Subcutaneous adipose tissue (tissue), 4 donors: Measurements from ENCODE around the gene MAMDC2. TPM values are rescaled to one million over a fixed set of nuclear protein-coding genes. Genes with fewer than 3 reads are reported as not detected.

Experiments used
- total RNA-seq, 4 donors: library from RNA; depleted of rRNA; stranded (reverse); fragments of >200 nt; gene quantifications; one replicate each; pipeline ENCODE4 v1.1.0, GENCODE V29; 2016
- TF ChIP-seq, protein P1 (sequence below): fragments of 450-650 bp; IDR thresholded peaks from one replicate; pipeline ENCODE4 v1.5.1; 2016; ENCODE audit warnings: low read depth, mild to moderate bottlenecking, control low read depth, antibody characterized with exemption, moderate library complexity

The MAMDC2 gene
- total RNA-seq, 4 donors from 2014 or later = 18.3 to 46.0 (median 21.8) TPM

DNA sequence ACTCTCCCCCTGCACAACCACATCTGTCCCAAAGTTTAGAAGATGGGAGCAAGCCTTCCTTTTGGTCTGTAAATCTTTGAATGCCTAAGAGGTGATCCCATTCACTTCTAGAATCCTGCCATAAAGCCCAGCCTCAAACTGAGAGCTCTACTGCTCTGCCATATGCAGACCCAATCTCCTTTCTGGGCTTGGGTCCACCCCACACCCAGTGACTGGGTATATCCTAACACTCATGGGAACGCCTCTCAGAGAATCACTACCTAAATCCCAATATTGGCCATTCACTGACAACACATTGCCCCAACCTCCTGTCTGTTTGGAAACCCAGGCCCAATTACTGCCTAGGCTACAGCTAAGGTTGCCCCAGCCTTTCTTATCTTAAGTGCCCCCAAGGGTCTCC lies 90.7 kb downstream of the MAMDC2 start:
- TF ChIP-seq, protein P1, sequence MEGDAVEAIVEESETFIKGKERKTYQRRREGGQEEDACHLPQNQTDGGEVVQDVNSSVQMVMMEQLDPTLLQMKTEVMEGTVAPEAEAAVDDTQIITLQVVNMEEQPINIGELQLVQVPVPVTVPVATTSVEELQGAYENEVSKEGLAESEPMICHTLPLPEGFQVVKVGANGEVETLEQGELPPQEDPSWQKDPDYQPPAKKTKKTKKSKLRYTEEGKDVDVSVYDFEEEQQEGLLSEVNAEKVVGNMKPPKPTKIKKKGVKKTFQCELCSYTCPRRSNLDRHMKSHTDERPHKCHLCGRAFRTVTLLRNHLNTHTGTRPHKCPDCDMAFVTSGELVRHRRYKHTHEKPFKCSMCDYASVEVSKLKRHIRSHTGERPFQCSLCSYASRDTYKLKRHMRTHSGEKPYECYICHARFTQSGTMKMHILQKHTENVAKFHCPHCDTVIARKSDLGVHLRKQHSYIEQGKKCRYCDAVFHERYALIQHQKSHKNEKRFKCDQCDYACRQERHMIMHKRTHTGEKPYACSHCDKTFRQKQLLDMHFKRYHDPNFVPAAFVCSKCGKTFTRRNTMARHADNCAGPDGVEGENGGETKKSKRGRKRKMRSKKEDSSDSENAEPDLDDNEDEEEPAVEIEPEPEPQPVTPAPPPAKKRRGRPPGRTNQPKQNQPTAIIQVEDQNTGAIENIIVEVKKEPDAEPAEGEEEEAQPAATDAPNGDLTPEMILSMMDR = no peak

DNA sequence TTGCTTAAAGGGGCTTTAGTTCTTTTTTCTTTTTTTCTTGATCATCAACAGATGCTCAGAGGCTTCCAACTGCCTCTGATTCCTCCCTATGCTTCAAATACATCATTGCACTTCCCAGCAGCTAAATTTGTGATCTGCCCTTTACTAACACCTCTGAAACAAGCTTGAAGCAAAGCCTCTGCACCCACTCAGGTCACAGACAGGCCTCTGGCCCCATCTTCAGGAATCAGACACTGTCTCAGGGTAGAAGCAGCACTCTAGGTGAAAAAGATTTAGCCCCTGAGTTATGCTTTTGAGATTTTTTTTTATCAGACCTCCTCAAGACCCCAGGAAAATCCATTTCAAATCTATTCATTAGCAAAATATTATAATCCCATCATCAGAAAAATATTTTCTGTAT lies 91.5 kb downstream of the MAMDC2 start:
- TF ChIP-seq, protein P1 = no peak

DNA sequence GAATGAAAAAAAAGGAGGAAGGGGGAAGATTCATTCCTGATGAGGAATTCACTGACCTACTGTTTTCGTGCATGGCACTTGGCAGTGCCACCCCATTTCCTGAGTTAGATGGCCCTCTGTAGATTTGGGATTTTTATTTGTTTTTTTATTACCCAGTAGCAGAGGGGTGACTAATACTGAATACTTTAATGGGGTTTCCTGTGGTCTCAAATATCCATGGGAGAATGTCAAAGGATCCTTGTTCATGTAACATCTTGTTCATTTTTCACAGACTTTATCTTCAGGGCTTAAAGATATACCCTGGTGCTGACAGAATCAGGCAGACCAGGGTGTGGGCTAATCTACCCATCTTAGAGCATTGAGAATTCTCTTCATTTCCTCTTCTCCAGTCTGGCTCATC lies 93.0 kb downstream of the MAMDC2 start:
- TF ChIP-seq, protein P1 = no peak

DNA sequence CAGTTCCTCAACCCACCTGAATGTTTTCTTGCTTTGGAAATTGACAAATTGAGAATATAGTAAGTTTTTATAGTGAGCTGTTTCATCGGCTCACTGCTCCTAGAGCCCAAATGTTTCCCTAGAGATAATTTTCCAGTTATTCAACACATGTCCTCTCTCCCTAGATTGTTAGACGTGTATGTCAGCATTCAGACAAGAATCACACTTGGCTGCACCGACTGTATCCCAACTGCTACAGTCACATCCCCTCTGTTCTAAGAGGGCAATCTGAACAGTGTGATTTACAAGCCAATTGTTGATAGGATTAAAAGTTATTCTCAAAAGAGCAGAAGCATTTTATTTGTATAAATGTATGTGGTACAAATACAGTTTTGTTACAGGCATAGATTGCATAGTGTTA lies 93.9 kb downstream of the MAMDC2 start:
- TF ChIP-seq, protein P1 = no peak

DNA sequence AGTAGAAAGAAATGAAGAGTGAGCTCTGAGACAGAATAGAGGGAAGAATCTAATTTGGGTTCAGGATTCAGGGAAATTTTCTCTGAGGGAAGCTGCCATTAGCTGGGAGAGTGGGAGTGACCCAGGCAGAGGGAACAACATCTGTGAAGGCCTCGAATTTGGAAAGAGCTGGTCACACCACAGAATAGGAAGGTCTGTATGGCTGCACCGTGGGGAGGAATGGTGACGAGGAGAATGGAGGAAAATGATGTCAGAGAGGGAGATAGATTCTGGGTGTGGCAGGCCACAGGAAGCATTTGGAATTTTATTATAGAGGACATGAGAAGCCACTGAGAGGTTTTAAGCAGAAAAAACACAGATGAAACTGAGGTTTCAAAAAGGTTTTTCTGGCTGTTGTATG lies 98.5 kb downstream of the MAMDC2 start:
- TF ChIP-seq, protein P1 = no peak

DNA sequence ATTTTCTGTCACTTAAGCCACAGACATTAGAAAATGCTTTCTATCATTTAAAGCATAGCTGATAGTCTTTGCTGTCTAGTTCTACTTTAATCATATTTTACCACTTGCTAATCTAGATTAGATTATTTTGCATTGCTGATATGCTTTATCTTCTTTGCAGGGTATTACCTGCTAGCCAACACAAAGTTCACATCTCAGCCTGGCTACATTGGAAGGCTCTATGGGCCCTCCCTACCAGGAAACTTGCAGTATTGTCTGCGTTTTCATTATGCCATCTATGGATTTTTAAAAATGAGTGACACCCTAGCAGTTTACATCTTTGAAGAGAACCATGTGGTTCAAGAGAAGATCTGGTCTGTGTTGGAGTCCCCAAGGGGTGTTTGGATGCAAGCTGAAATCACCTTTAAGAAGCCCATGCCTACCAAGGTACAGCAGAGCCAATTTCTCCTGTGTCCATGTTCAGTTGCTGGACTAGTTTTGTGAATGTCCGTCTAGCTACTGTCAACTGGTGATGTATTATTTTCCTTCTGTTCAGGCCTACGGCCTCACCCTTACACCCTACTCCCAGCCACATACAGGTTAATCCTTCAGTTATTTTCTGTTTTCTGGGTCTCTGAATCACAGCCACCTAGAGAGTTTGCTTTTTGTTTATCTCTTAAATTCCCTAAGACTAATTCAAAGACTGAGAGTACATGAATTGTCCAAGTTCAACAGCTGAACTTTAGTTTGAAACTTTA lies 99.9 kb downstream of the MAMDC2 start:
- TF ChIP-seq, protein P1 = no peak

DNA sequence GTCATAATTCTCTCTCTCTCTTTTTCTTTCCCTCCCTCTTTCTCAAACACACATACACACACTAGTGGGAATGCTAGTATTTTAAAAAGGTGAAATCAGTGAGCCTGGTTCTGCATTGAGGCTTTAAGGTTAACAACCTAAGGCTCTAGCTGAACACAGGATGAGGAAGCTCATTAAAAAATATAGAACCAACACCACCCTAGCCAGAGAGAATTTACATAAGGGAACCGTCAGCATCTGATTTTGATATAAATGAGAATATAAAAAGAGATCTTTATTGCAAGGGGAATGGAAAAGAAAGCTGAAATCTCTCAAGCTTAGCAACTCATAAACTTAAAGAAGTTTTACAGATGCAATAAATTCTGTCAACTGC lies 100.5 kb downstream of the MAMDC2 start:
- TF ChIP-seq, protein P1 = no peak
